RCC 7860 (cell line): ENCODE data around the gene RBKS.
"Not testable (repeated sequence)": the region's sequence is repeated elsewhere in the genome, so short reads cannot be mapped to it uniquely, and the experiment has no call there.

ENCODE experiments used
- DNase-seq: peaks from one replicate; pipeline ENCODE4 v3.0.0-alpha.2; 2015; ENCODE audit warnings: low spot score
- FAIRE-seq: peaks from 2 replicates; lab custom pipeline; 2012; peaks lifted over from hg19 to GRCh38; lab: Jason Lieb, UNC

RBKS gene

DNA sequence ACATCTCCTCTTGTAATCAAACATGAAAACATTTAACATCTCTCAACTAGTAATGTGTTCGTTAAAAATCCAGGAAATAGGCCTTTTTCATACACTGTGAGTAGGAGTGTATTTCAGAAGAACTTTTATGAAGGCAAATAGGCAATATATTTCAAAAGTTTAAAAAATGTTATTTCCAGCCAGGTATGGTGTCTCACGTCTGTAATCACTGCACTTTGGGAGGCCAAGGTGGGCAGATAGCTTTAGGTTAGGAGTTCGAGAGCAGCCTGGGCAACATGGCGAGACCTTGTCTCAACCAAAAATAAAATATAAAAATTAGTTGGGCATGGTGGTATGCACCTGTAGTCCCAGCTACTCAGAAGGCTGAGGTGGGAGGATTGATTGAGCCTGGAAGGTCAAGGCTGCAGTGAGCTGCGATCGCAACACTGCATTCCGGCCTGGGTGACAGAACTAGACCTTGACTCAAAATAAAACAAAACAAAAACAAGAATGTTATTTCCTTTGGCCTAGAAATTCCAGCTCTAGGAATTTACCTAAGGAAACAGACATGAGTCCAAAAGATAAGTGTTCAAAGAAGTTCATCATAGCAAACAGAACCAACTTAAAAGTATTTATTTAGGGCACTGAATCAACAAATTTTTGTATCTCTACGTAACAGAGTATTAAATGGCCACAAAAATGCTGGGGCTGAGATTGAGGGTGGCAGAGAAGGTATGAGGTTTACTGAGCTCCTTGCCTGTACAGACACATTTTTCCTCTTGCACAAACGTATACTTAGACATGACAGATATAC, 14.9 kb downstream of the RBKS start:
- FAIRE-seq (no peak), DNase-seq (no peak)

DNA sequence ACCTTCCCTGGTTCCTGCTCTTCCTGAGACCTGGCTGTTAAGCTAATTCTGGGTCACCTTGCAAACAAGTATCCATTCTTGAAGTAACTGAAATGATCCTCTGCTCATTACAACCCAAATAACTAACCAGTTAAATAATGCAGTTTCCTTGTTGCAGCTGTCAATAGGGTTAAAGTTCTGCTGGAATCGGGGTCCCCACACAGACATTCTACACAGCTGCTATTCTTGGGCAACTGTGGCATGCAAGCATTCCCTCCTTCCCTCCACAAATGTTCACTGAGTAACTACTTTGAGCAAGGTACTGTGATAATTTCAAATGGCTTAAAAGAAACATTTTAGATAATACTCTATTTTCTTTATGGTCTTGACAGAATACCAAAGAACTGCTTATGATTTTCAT, 17.1 kb downstream of the RBKS start:
- DNase-seq (no peak), FAIRE-seq (no peak)

DNA sequence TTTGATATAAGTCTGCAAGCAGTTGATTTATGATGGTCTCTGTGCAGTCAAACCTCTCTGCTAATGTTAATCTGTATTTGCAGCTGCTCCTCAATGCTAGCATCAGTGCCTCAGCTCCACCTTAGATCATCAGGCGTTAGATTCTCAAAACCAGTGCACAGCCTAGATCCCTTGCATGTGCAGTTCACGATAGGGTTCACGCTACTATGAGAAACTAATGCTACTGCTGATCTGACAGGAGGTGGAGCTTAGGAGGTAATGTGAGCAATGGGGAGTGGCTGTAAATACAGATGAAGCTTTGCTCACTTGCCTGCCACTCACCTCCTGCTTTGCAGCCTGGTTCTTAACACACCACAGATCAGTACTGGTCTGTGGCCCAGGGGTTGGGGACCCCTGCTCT, 18.4 kb downstream of the RBKS start:
- FAIRE-seq (no peak), DNase-seq (no peak)

DNA sequence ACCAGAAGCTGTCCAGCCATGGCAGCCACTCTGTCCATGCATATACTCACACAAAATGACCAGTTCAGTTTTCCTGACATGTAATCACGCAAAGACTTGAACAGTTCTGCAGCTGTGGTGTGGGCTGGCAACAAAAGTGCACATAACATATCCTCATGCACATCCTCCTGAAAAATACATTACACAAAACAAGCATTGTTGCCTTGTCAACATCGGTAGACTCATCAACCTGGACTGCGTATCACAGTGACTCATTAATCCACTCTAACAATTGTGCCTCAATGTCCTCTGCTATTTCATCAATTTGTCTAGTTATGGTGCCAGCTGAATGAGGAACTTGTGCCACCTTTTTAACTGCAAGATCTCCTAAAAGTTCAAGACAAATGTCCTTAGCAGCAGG, 19.5 kb downstream of the RBKS start:
- FAIRE-seq (no peak), DNase-seq (peak; percentile 54)

DNA sequence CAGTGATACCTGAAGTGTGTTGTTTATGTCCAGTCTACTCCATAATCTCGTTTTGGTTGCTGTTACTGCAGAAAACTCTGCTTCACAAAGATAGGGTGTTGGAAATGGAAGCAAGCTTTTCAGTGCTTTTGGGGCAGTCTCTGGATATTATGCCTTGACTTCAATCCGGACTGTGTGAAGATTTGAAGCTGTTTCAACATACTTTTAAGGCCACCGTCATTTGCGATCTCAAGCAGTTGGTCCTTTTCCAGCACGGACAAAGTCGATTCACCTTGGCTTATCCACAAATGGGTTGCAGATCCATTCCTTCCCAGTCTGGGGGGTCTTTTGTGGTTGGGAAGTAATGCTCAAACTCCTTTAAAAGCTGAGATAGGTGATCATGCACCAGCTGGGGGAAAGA, 20.4 kb downstream of the RBKS start:
- no peak for DNase-seq
- no peak for FAIRE-seq

DNA sequence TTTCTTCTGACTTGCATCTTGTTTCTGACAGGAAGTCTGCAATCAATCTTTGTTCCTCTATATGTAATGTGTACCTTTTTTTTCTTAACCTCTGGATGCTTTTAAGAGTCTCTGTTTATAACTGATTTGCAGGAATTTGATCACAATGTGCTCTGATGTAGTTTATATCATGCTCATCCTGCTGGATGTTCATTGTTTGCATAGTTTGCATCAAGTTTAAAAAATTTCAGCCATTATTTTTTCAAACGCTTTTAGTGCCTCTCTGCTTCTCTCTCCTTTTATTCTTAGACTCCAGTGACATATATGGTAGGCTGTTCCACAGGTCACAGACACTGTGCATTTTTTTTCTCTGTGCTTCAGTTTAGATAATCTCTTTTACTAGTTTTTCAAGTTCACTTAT, 23.9 kb downstream of the RBKS start:
- no peak for DNase-seq
- FAIRE-seq = no peak

DNA sequence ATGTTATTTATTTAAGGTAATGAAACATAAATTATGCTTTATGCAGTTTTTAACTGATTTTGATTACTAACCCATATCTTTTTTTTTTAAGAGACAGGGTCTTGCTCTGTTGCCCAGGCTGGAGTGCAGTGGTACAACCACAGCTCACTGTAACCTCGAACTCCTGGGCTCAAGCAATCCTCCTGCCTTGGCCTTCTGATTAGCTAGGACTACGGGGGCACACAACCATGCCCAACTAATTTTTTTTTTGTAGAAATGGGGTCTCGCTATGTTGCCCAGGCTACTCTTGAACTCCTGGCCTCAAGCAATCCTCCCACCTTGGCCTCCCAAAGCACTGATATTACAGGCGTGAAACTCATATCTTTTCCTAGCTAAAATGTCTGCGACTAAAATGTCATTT, 26.2 kb downstream of the RBKS start:
- not testable (repeated sequence) for DNase-seq, FAIRE-seq

DNA sequence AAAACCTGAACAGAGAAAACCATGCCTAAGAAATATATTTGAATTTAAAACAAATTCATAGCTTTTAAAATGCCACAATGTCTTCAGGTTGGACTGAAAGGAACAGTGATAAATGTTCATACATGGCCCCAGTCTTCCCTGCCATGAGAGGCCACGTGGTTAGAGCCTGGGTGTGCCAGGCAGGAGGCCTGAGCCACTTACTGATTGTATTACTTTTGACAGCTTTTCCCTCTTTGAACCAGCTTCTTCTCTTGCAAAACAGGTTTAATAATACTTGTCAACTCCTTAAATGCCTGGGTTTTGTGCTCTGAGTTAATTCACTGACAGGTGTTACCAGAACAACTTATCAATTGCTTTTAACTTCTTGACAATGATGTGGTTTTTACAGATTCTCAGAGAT, 27.0 kb downstream of the RBKS start:
- FAIRE-seq (no peak), DNase-seq (no peak)

DNA sequence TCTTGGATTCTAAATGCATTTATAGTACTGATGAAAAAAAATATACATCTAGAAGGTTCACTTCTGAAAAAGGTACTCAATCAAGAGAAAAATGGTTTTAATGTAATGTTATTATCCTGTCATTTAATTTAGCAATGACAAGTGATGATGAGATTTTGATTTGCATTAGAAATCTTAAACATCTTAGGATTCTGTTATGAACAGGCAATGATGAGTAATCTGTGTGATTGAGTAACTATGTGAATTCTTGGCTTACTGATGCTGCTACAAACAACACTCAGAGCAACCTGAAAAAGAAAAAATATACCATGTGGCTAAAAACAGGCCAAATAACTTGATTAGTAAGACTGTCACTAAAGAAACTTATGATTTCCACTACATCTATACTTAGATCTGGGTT, 30.1 kb downstream of the RBKS start:
- FAIRE-seq (peak; percentile 70), DNase-seq (peak; percentile 57)

DNA sequence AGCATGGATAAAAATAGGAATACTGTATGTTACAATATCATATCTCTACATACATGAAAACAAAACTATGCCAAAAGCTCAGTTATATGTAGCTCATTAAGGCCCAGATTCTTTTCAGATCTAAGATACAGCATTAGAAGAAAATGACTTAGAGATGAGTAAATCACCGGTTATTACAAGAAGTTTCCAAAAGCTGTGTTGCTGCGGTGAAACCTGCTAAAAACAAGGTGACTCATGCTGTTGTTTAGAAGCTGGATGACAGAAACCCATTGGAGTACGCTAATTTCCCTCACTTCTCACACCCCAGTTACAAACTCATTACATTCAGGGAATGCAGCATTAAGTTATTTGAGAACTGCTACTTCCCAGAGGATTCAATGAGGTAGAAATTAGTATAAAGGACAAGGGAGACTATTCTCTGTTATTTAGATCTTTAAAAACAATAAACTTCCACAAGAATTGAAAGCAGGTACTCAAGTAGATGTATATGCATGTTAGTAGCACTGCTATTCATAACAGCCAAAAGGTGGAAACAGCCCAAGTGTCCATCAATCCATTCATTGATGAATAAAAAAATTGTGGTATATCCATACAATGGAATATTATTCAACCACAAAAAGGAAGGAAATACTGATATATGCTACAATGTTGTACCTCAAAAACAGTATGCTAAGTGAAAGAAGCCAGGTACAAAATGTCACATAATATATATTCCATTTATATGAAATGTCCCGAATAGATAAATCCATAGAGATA, 32.6 kb downstream of the RBKS start:
- FAIRE-seq (no peak), DNase-seq (no peak)

DNA sequence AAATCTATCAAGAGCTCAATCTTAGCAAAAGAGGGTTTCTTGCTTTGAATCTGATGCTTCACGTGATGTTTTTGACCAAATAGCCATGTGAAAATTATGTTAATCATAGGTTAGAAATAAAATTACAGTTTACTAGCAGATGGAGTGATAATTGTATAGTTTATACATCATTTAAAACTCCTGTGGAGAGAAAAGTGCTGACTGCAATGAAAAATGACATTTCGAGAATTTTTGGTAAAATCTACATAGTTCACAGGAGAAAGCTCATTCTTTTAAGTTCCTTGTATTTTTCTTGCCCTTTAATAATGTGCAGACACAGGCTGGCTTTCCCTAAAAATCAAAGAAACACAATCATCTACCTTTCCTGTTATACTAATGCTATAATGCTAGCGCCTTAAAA, 33.2 kb downstream of the RBKS start:
- FAIRE-seq = no peak

DNA sequence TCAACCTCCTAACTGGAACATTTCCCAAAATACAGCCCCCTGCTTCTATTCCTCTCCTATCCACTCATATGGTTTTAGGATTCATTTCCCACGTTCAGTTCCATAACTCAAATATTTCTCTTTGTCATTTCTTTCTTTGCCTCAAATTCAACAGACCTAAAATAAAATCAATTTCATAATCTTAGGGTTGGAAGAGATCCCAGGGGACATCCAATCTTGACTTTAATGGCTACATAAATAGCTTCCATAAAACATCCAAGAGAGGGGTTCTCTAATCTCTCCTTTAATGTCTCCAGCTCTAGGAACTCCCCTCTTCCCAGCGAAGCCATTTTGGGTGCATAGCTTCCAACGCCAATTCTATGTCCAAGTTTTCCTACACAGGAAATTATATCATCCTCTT, 33.8 kb downstream of the RBKS start:
- FAIRE-seq = no peak
- DNase-seq = no peak

More for the DNA sequence above, 33.2 kb downstream of the RBKS start:
- DNase-seq = no peak

DNA sequence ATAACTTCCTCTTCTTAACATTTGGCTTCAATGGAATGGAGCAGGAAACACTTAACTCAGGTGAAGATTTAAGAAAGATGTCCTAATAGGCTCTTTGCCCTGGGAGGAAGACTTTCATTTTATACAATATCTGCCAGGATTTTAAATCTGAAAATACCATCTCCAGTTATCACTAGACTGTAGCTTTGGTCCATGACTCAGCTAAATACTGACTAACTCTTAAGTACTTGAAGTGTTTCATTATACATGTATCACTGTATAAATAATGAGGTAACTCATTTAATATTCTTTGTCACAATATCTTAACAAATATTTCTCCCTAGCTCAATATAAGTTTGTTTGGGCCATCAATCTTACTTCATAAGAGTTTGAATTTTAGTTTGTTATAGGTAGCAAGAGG, 34.7 kb downstream of the RBKS start:
- DNase-seq = peak; percentile 68
- peak; percentile 88 for FAIRE-seq

DNA sequence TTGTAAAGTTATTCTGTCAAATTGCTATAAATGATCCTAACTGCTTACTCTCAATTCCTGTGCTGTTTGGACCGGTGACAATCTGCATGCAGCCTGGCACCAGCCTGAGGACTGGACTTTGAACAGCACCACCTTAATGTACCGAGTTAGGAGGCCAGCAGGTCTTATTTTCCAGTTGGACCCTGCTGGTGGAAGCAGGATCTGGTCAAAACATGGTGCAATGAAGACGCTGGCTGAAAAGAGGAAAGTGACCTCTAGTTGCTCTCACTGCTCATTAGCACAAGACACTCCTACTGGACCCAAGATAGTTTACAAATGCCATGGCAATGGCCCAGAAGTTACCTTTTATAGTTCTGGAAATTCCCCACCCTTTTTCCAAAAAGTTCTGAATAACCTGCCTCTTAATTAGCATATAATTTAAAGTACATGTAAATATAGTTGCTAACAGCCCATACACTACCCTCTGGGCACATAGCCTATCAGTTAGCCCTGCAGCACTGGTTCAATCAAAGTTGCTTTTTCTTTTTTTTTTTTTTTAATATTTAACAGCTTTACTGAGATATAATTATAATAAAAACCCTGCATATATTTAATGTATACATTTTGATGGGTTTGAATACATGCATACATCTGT, 35.8 kb downstream of the RBKS start:
- FAIRE-seq = no peak
- DNase-seq = no peak

DNA sequence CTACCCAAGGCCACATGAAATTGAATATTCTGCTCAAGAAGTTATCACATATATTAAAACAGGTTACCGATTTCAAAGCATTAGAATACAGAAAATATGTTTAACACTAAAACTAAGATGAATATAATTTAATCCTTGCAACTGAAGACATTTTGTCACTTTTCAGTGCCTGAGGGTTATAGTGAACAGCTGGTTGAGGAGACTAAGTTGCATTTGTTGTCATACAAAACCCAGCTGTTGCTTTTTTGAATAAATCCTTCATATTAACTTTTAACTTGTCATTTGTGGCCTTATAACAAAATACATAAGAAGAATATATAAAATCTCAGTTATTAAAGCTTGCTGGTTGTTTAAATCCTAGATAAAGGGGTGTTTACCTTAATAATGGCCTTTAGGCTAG, 37.5 kb downstream of the RBKS start:
- FAIRE-seq (no peak), DNase-seq (no peak)

DNA sequence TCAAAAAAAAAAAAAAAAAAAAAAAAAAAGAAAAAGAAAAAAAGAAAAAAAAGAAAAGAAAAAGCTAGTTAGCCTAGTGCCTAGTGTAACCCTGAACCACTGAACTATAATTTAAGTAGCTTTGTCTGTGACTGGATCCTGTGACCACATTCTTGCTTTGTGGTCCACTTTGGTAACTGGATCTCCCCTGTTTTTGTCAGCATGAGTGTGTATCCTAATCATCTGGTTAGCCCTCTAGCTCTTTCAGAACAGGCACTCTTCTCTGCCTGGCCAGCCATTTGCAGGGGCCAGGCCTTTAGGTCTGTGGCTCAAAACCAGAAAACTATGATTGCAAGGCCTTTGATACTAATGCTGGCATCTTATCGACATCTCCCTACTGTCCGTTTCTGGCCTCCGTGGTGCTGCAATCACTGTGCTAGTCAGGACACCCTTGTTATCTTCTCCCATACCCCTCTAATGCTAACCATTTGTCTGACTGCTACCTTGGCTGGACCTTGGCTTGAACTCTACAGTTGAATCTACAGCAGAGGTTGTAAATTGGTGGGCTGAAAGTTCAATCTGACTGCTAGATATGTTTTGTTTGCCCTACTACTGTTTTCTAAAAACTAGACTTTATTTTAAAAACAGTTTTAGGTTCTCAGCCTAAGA, 40.5 kb downstream of the RBKS start:
- DNase-seq = no peak

DNA sequence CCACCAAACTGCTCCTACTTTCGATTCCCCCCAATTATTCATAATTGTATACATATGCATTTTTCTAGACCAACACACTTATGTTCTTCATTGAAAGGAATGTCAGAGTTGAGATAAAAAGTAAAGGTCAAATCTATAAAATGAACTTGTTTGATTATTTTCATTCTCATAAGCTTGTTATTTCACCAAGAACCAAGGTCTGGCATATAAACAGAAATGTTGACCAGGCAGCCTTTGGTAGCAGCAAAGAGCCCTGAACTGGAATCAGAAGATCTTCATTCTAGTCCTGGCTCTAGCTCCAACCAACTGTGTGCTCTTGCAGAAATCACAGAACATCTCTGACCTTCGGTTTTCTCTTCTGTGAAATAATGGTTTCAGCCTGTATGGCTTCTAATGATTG, 42.9 kb downstream of the RBKS start:
- FAIRE-seq (no peak), DNase-seq (no peak)

More for the DNA sequence above, 40.5 kb downstream of the RBKS start:
- FAIRE-seq = no peak

DNA sequence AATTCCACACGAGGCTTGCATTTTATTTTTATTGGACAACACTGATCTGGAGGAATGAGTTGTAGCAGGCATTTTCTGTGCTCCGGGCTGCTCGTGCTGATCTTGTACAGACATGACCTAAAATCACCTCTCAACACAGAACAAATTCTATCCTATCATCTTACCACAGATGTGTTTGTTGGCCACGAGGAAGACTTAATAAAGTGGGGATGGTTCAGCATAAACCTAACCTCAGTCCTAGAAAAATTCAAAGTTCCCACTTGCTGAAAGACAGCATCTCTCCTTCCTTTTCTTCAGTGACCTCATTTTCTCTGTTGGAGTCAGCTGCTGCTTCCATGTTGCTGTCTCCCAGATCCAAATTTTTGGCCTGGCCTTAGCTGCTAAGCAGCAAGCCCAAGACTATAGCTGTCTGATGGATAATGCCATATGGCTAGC, 45.3 kb downstream of the RBKS start:
- FAIRE-seq (no peak), DNase-seq (no peak)

DNA sequence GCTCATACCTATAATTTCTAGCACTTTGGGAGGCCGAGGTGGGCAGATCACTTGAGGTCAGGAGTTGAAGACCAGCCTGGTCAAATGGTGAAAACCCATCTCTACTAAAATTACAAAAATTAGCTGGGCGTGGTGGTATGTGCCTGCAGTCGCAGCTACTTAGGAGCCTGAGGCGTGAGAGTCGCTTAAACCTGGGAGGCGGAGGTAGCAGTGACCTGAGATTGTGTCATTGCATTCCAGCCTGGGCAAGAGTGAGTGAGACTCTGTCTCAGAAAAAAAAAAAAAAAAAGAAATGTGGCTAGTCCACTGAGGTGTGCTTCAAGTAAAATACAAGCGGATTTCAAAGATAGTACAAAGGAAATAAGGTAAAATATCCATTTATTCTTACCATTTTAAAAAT, 46.2 kb downstream of the RBKS start:
- FAIRE-seq = no peak
- no peak for DNase-seq

DNA sequence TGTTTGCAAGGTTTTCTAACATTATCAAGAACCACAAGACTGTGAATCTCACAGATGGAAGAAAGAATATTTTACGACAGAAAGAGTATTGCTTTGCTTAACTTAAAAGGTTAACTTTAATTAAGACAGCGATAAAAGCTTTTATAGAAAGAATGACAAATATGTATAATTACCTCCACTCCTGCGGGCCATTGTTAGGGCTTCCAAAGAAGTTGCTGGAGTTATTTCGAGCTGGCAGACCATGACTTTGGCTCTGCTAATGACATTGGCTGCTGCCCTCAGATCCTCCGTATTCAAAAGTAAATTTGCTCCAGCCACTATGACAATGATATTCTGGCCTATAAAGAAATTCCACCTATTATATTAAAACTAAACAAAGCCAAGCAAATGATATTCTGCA, 47.3 kb downstream of the RBKS start:
- FAIRE-seq (no peak), DNase-seq (no peak)

DNA sequence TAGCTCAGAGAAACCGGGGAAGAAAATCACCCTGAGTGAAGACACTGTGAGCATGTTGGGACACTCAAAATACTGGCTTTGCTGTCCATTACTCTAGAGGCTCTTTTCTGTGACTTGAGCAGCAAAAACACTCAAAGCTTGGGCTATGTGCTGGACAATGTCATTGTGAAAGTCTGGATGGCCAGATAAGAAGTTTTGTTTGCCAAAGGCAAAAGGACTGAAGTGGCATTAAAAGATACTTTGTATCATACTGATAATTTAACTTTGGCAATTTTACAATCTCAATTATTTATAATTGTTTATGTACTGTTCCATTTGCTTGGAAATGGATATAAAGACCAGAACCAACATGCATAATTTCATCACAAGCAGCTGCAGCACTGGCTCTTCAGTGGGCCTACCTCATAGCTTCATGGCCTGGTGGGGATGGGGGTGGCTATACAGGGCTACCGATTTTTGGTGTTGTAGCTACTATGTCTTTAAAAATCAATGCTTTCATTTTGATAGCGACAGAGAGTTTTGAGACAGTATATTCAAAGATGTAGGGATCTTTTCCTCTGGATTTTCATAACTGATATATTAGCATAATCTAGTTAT, 51.1 kb downstream of the RBKS start:
- FAIRE-seq (no peak), DNase-seq (no peak)
